ENCODE measurements around the gene COL18A1. TPM values are rescaled to one million over a fixed set of nuclear protein-coding genes. Genes with fewer than 3 reads are reported as not detected.

The COL18A1 gene
- total and polyA plus RNA-seq, 3 experiments from 2014 or later: 1.9 to 4.7 (median 2.2) TPM

GRCh38 chr21:45410151-45410864, 5.3 kb downstream of the COL18A1 start:
- Mint-ChIP-seq H3K36me3 (no peaks in the 10 kb centered on the region), H3K27ac (no peak overlapping the region), H3K27me3 (peaks cover 17 to 40% of the 10 kb centered on the region in 2 donors), H3K4me3 (no peak overlapping the region), H3K4me1 (peaks cover 0 to 8% (median 0%) of the 10 kb centered on the region in 3 donors), H3K9me3 (no peaks in the 10 kb centered on the region)
- ChIA-PET CTCF (no interaction called here), POLR2A (no interaction called here)
- no peaks in the 10 kb centered on the region for H3K9me3 ChIP-seq (ENCODE audit: low read length)
- peak overlapping the region; percentile 70 for H3K27ac ChIP-seq (ENCODE audit: low read depth, low read length)
- no peak overlapping the region for H3K4me3 ChIP-seq (ENCODE audit: low read length)
- H3K27me3 ChIP-seq (ENCODE audit: insufficient read depth, low read length, poor library complexity, severe bottlenecking): peaks cover 14% of the 10 kb centered on the region
- DNase-seq: peak in 1 of 5 donors; percentile 46
- H3K4me1 ChIP-seq (ENCODE audit: insufficient read depth, low read length): no peaks in the 10 kb centered on the region
- no peaks in the 10 kb centered on the region for H3K36me3 ChIP-seq (ENCODE audit: insufficient read depth, low read length)

- H3K27me3 Mint-ChIP-seq: peaks cover 17 to 39% of the 10 kb centered on the region in 2 donors
- no peaks in the 10 kb centered on the region for H3K36me3 Mint-ChIP-seq
- H3K4me1 Mint-ChIP-seq: peaks cover 0 to 8% (median 0%) of the 10 kb centered on the region in 3 donors
- H3K27me3 ChIP-seq (ENCODE audit: insufficient read depth, low read length, poor library complexity, severe bottlenecking): peaks cover 13% of the 10 kb centered on the region
- H3K9me3 ChIP-seq (ENCODE audit: low read length): no peaks in the 10 kb centered on the region
- peak in 1 of 5 donors; percentile 31 for DNase-seq
- POLR2A ChIA-PET: no interaction called here
- no peaks in the 10 kb centered on the region for H3K4me1 ChIP-seq (ENCODE audit: insufficient read depth, low read length)
- H3K27ac Mint-ChIP-seq: no peak overlapping the region
- no peaks in the 10 kb centered on the region for H3K9me3 Mint-ChIP-seq
- H3K4me3 ChIP-seq (ENCODE audit: low read length): no peak overlapping the region
- H3K4me3 Mint-ChIP-seq: no peak overlapping the region
- CTCF ChIA-PET: no interaction called here
- H3K36me3 ChIP-seq (ENCODE audit: insufficient read depth, low read length): no peaks in the 10 kb centered on the region
- peak overlapping the region; percentile 70 for H3K27ac ChIP-seq (ENCODE audit: low read depth, low read length)
These were observed 6.2 kb downstream of the COL18A1 start for GRCh38 chr21:45410865-45411809.

GRCh38 chr21:45411810-45412206, 6.8 kb downstream of the COL18A1 start:
- Histone ChIP-seq H3K27ac (ENCODE audit: low read depth, low read length) (peak overlapping the region; percentile 38), H3K27me3 (ENCODE audit: insufficient read depth, low read length, poor library complexity, severe bottlenecking) (peaks cover 6% of the 10 kb centered on the region), H3K36me3 (ENCODE audit: insufficient read depth, low read length) (no peaks in the 10 kb centered on the region), H3K4me1 (ENCODE audit: insufficient read depth, low read length) (no peaks in the 10 kb centered on the region), H3K4me3 (ENCODE audit: low read length) (no peak overlapping the region), H3K9me3 (ENCODE audit: low read length) (no peaks in the 10 kb centered on the region)
- peaks cover 0 to under 1% (median 0%) of the 10 kb centered on the region in 3 donors for H3K4me1 Mint-ChIP-seq
- CTCF ChIA-PET: no interaction called here
- POLR2A ChIA-PET: interaction anchor here (0.7 kb wide), 1 partner anchor 51 kb away, joined by 10 read pairs; no protein-coding TSS in a partner anchor
- no peak for DNase-seq
- no peaks in the 10 kb centered on the region for H3K36me3 Mint-ChIP-seq
- peak overlapping the region in 1 of 8 donors; percentile 27 for H3K27ac Mint-ChIP-seq
- no peak overlapping the region for H3K4me3 Mint-ChIP-seq
- H3K27me3 Mint-ChIP-seq: peaks cover 14 to 36% of the 10 kb centered on the region in 2 donors
- no peaks in the 10 kb centered on the region for H3K9me3 Mint-ChIP-seq

GRCh38 chr21:45412491-45412890, 7.5 kb downstream of the COL18A1 start:
- H3K4me3 ChIP-seq (ENCODE audit: low read length): no peak overlapping the region
- Mint-ChIP-seq H3K36me3 (no peaks in the 10 kb centered on the region), H3K9me3 (no peaks in the 10 kb centered on the region), H3K4me3 (no peak overlapping the region), H3K4me1 (no peaks in the 10 kb centered on the region), H3K27ac (no peak overlapping the region), H3K27me3 (peaks cover 14 to 32% of the 10 kb centered on the region in 2 donors)
- POLR2A ChIA-PET: interaction anchor here (0.7 kb wide), 1 partner anchor 50 kb away, joined by 10 read pairs; no protein-coding TSS in a partner anchor
- CTCF ChIA-PET: no interaction called here
- no peaks in the 10 kb centered on the region for H3K4me1 ChIP-seq (ENCODE audit: insufficient read depth, low read length)
- no peaks in the 10 kb centered on the region for H3K27me3 ChIP-seq (ENCODE audit: insufficient read depth, low read length, poor library complexity, severe bottlenecking)
- DNase-seq: peak in 1 of 5 donors; percentile 33
- no peaks in the 10 kb centered on the region for H3K9me3 ChIP-seq (ENCODE audit: low read length)
- H3K27ac ChIP-seq (ENCODE audit: low read depth, low read length): peak overlapping the region; percentile 31
- H3K36me3 ChIP-seq (ENCODE audit: insufficient read depth, low read length): no peaks in the 10 kb centered on the region

GRCh38 chr21:45412909-45413611, 8.1 kb downstream of the COL18A1 start:
- ChIA-PET CTCF (no interaction called here), POLR2A (no interaction called here)
- Histone ChIP-seq H3K9me3 (ENCODE audit: low read length) (no peaks in the 10 kb centered on the region), H3K27me3 (ENCODE audit: insufficient read depth, low read length, poor library complexity, severe bottlenecking) (no peaks in the 10 kb centered on the region), H3K4me3 (ENCODE audit: low read length) (no peak overlapping the region), H3K27ac (ENCODE audit: low read depth, low read length) (no peak overlapping the region), H3K36me3 (ENCODE audit: insufficient read depth, low read length) (no peaks in the 10 kb centered on the region), H3K4me1 (ENCODE audit: insufficient read depth, low read length) (no peaks in the 10 kb centered on the region)
- Mint-ChIP-seq H3K27me3 (peaks cover 14 to 26% of the 10 kb centered on the region in 2 donors), H3K36me3 (no peaks in the 10 kb centered on the region), H3K27ac (no peak overlapping the region), H3K4me3 (no peak overlapping the region), H3K4me1 (no peaks in the 10 kb centered on the region), H3K9me3 (no peaks in the 10 kb centered on the region)
- peak in 1 of 5 donors; percentile 18 for DNase-seq

- no peaks in the 10 kb centered on the region for H3K36me3 Mint-ChIP-seq
- Histone ChIP-seq H3K27me3 (ENCODE audit: insufficient read depth, low read length, poor library complexity, severe bottlenecking) (no peaks in the 10 kb centered on the region), H3K4me1 (ENCODE audit: insufficient read depth, low read length) (no peaks in the 10 kb centered on the region), H3K9me3 (ENCODE audit: low read length) (no peaks in the 10 kb centered on the region), H3K27ac (ENCODE audit: low read depth, low read length) (no peak overlapping the region), H3K36me3 (ENCODE audit: insufficient read depth, low read length) (no peaks in the 10 kb centered on the region), H3K4me3 (ENCODE audit: low read length) (no peak overlapping the region)
- no peak for DNase-seq
- H3K27ac Mint-ChIP-seq: no peak overlapping the region
- H3K27me3 Mint-ChIP-seq: peaks cover 14 to 18% of the 10 kb centered on the region in 2 donors
- CTCF ChIA-PET: no interaction called here
- no peak overlapping the region for H3K4me3 Mint-ChIP-seq
- no peaks in the 10 kb centered on the region for H3K4me1 Mint-ChIP-seq
- POLR2A ChIA-PET: no interaction called here
- no peaks in the 10 kb centered on the region for H3K9me3 Mint-ChIP-seq
These were observed 9.0 kb downstream of the COL18A1 start for GRCh38 chr21:45413922-45414321.

GRCh38 chr21:45414396-45415187, 9.6 kb downstream of the COL18A1 start:
- Mint-ChIP-seq H3K27ac (no peak overlapping the region), H3K36me3 (no peaks in the 10 kb centered on the region), H3K27me3 (peaks cover 14% of the 10 kb centered on the region in 2 donors), H3K4me3 (no peak overlapping the region), H3K9me3 (no peaks in the 10 kb centered on the region), H3K4me1 (no peaks in the 10 kb centered on the region)
- Histone ChIP-seq H3K9me3 (ENCODE audit: low read length) (no peaks in the 10 kb centered on the region), H3K27ac (ENCODE audit: low read depth, low read length) (no peak overlapping the region), H3K4me1 (ENCODE audit: insufficient read depth, low read length) (no peaks in the 10 kb centered on the region), H3K27me3 (ENCODE audit: insufficient read depth, low read length, poor library complexity, severe bottlenecking) (no peaks in the 10 kb centered on the region), H3K36me3 (ENCODE audit: insufficient read depth, low read length) (no peaks in the 10 kb centered on the region), H3K4me3 (ENCODE audit: low read length) (no peak overlapping the region)
- DNase-seq: peak in 1 of 5 donors; percentile 30
- CTCF ChIA-PET: no interaction called here
- POLR2A ChIA-PET: no interaction called here

All from CD8-positive, alpha-beta memory T cell (primary cell).